Fibroblast of lung (primary cell): ENCODE results near the gene SEC24C. TPM values are rescaled to one million over a fixed set of nuclear protein-coding genes. Genes with fewer than 3 reads are reported as not detected.
"Not testable (repeated sequence)": the region's sequence is repeated elsewhere in the genome, so short reads cannot be mapped to it uniquely, and the experiment has no call there.

Experiments used
- DNase-seq, 2 donors: peaks; one replicate each; pipeline versions ENCODE4 v3.0.0 to v3.0.0-alpha.2; 2010; ENCODE audit warnings: low read depth in 2 of 2
- H2AFZ ChIP-seq: 2 replicates; pipeline ENCODE4 v1.5.1; 2012; ENCODE audit warnings: low read length, control low read depth, inconsistent platforms
- H3K27ac ChIP-seq: 2 replicates; pipeline ENCODE4 v1.5.1; 2011; ENCODE audit warnings: low read length, control low read depth; ENCODE audit not compliant: insufficient read depth
- H3K27me3 ChIP-seq: 2 replicates; pipeline ENCODE4 v1.5.1; 2011; ENCODE audit warnings: mild to moderate bottlenecking, low read length; ENCODE audit not compliant: control insufficient read depth, insufficient read depth
- H3K36me3 ChIP-seq: 2 replicates; pipeline ENCODE4 v1.5.1; 2011; ENCODE audit warnings: low read length; ENCODE audit not compliant: control insufficient read depth, insufficient read depth
- H3K4me1 ChIP-seq: 2 replicates; pipeline ENCODE4 v1.5.1; 2011; ENCODE audit warnings: low read length; ENCODE audit not compliant: control insufficient read depth, insufficient read depth; ENCODE audit errors: extremely low read depth
- H3K4me2 ChIP-seq: 2 replicates; pipeline ENCODE4 v1.5.1; 2011; ENCODE audit warnings: low read length, control low read depth; ENCODE audit not compliant: insufficient read depth; ENCODE audit errors: extremely low read depth
- H3K4me3 ChIP-seq, 4 experiments: fragments of 200-600 bp in 1 of 4; sonication (generic) in 1 of 4; replicated peaks in 1 of 4; 2 replicates each; pipeline ENCODE4 v1.5.1; 2011 to 2016; ENCODE audit warnings: low read length in 4 of 4, low read depth in 3 of 4, mild to moderate bottlenecking in 3 of 4, control low read depth in 2 of 4, inconsistent platforms in 1 of 4, mixed read lengths in 1 of 4; ENCODE audit not compliant: insufficient read depth in 1 of 4; ENCODE audit errors: control extremely low read depth in 1 of 4
- H3K79me2 ChIP-seq: 2 replicates; pipeline ENCODE4 v1.5.1; 2012; ENCODE audit warnings: mild to moderate bottlenecking, low read length, inconsistent platforms; ENCODE audit not compliant: control insufficient read depth, insufficient read depth
- H3K9ac ChIP-seq: 2 replicates; pipeline ENCODE4 v1.5.1; 2011; ENCODE audit warnings: mild to moderate bottlenecking, low read length, control low read depth; ENCODE audit not compliant: insufficient read depth
- H3K9me3 ChIP-seq: 2 replicates; pipeline ENCODE4 v1.5.1; 2012; ENCODE audit warnings: low read depth, low read length; ENCODE audit not compliant: control insufficient read depth, insufficient read depth
- H4K20me1 ChIP-seq: 2 replicates; pipeline ENCODE4 v1.5.1; 2011; ENCODE audit warnings: low read length; ENCODE audit not compliant: control insufficient read depth, insufficient read depth; ENCODE audit errors: extremely low read depth
- CTCF ChIP-seq, 2 donors: IDR thresholded peaks in 1 of 2; conservative IDR thresholded peaks in 1 of 2; 1 replicate in 1 of 2; 2 replicates in 1 of 2; pipeline ENCODE4 v1.5.1; 2011 to 2012; ENCODE audit warnings: low read length in 2 of 2, control low read depth in 1 of 2, inconsistent platforms in 1 of 2, low read depth in 1 of 2, mild to moderate bottlenecking in 1 of 2
- EZH2 ChIP-seq: IDR thresholded peaks from 2 replicates; pipeline ENCODE4 v1.5.1; 2012; ENCODE audit warnings: low read length, control low read depth, mild to moderate bottlenecking; ENCODE audit errors: missing control alignments
- polyA minus RNA-seq: library from RNA; depleted of rRNA, polyadenylated mRNA; stranded (reverse); fragments of >200 nt; gene quantifications from 2 replicates; pipeline ENCODE4 v1.2.3, GENCODE V29; 2011; ENCODE audit warnings: low replicate concordance
- polyA plus RNA-seq, 2 donors: library from polyadenylated mRNA; depleted of rRNA in 1 of 2; stranded (reverse) in 1 of 2; unstranded in 1 of 2; fragments of >200 nt; gene quantifications; 2 replicates each; pipeline ENCODE4 v1.2.1, GENCODE V29; 2011 to 2012; ENCODE audit warnings: missing spikeins in 1 of 2
- total RNA-seq: library from RNA; depleted of rRNA; stranded (reverse); fragments of >200 nt; gene quantifications from 2 replicates; pipeline ENCODE4 v1.2.1, GENCODE V29; 2014

Gene SEC24C
- total RNA-seq = 42.9 and 58.0 TPM in 2 replicates
- 60.4 and 63.4 TPM in 2 replicates for polyA plus RNA-seq
- polyA plus RNA-seq (2012) = 56.0 and 63.2 TPM in 2 replicates
- 269 and 448 TPM in 2 replicates for polyA minus RNA-seq

GRCh38 chr10:73743905-73744663 is at the start of gene SEC24C:
SEC24C (plus strand) TSS chr10:73744372; CDS start chr10:73746833, 2,461 bp downstream.
- Histone ChIP-seq H3K4me1 (no peaks in the 10 kb centered on the region), H2AFZ (peak within 1 kb of the TSS; percentile 74), H3K9ac (peak within 1 kb of the TSS; percentile 86), H3K27me3 (no peaks in the 10 kb centered on the region), H3K36me3 (peaks cover 8% of the 10 kb centered on the region), H3K9me3 (no peaks in the 10 kb centered on the region), H3K79me2 (peaks cover 47% of the 10 kb centered on the region), H3K4me3 (peak within 1 kb of the TSS; percentile 85 to 99 (median 94)), H3K4me2 (peak within 1 kb of the TSS; percentile 86), H4K20me1 (no peaks in the 10 kb centered on the region), H3K27ac (peak within 1 kb of the TSS; percentile 93)
- DNase-seq = peak; percentile 93 to 97
- TF ChIP-seq EZH2 (no peak), CTCF (conservative IDR thresholded peaks at IDR 0.05 in 1 of 2, IDR thresholded peaks at IDR 0.05 in 1 of 2; ENCODE audit: low read depth in 1 of 2, low read length in 2 of 2) (no peak)

- H2AFZ ChIP-seq, H3K9ac ChIP-seq, H3K27me3 ChIP-seq, H3K9me3 ChIP-seq, H4K20me1 ChIP-seq, H3K4me3 ChIP-seq, H3K36me3 ChIP-seq, H3K79me2 ChIP-seq, H3K4me2 ChIP-seq, H3K27ac ChIP-seq, H3K4me1 ChIP-seq: not testable (repeated sequence)
- DNase-seq = peak in 1 of 2 donors; percentile 58
Measured at GRCh38 chr10:73695302-73695701, 48.9 kb upstream of the SEC24C start.

GRCh38 chr10:73697675-73698159 is 46.5 kb upstream of the SEC24C start, which contains the start of gene AGAP5:
AGAP5 (minus strand) TSS chr10:73698109; CDS start chr10:73697755, 354 bp downstream.
- H3K36me3 ChIP-seq, H2AFZ ChIP-seq, H3K4me3 ChIP-seq, DNase-seq, H4K20me1 ChIP-seq, H3K27ac ChIP-seq, H3K4me1 ChIP-seq, H3K9me3 ChIP-seq, H3K79me2 ChIP-seq, H3K27me3 ChIP-seq, H3K4me2 ChIP-seq, H3K9ac ChIP-seq: not testable (repeated sequence)

- H3K4me1 ChIP-seq, H3K4me2 ChIP-seq, H3K9ac ChIP-seq, H2AFZ ChIP-seq, H4K20me1 ChIP-seq, H3K36me3 ChIP-seq, DNase-seq, H3K4me3 ChIP-seq, H3K27ac ChIP-seq, H3K27me3 ChIP-seq, H3K79me2 ChIP-seq, H3K9me3 ChIP-seq: not testable (repeated sequence)
Measured at GRCh38 chr10:73698819-73699218, 45.4 kb upstream of the SEC24C start.

- not testable (repeated sequence) for H3K27me3 ChIP-seq, H4K20me1 ChIP-seq, H3K79me2 ChIP-seq, H2AFZ ChIP-seq, H3K27ac ChIP-seq, H3K9me3 ChIP-seq, H3K9ac ChIP-seq, H3K4me2 ChIP-seq, H3K36me3 ChIP-seq, H3K4me3 ChIP-seq, H3K4me1 ChIP-seq, DNase-seq
Measured at GRCh38 chr10:73703924-73704323, 40.2 kb upstream of the SEC24C start.

GRCh38 chr10:73705506-73706072 is 38.6 kb upstream of the SEC24C start:
- H3K9ac ChIP-seq, H3K27me3 ChIP-seq, H3K4me2 ChIP-seq, DNase-seq, H3K4me1 ChIP-seq, H3K4me3 ChIP-seq, H3K36me3 ChIP-seq, H2AFZ ChIP-seq, H3K27ac ChIP-seq, H3K9me3 ChIP-seq, H3K79me2 ChIP-seq, H4K20me1 ChIP-seq: not testable (repeated sequence)
